H1 (cell line): ENCODE results near the gene CCR1. TPM values are rescaled to one million over a fixed set of nuclear protein-coding genes. Genes with fewer than 3 reads are reported as not detected.
A peak's percentile ranks its signal among the peaks of the same experiment; 100 is the strongest.

Source experiments
- CTCF ChIA-PET: fragments of 300-600 bp; sonication (Branson Sonifier 250); formaldehyde crosslinking; loops from one replicate; lab custom pipeline; 2021; ENCODE audit not compliant: partially characterized antibody; lab: Charles Lee
- POLR2A ChIA-PET: fragments of 300-600 bp; sonication (Branson Sonifier 250); formaldehyde crosslinking; loops from one replicate; lab custom pipeline; 2021; ENCODE audit warnings: inconsistent platforms; ENCODE audit not compliant: partially characterized antibody; lab: Charles Lee
- DNase-seq, 2 experiments: peaks; one replicate each; pipeline versions ENCODE4 v3.0.0 to v3.0.0-alpha.2; 2010 to 2022; ENCODE audit warnings: low spot score in 2 of 2, low read depth in 1 of 2, mixed read lengths in 1 of 2
- FAIRE-seq: peaks from 2 replicates; lab custom pipeline; 2011; peaks lifted over from hg19 to GRCh38; lab: Jason Lieb, UNC
- H2AFZ ChIP-seq: 2 replicates; pipeline ENCODE4 v1.8.1; 2012; ENCODE audit warnings: low read length, inconsistent platforms
- H2AK5ac ChIP-seq: 2 replicates; pipeline ENCODE4 v1.6.1; 2013; ENCODE audit warnings: low read depth, low read length
- H2BK120ac ChIP-seq: replicated peaks from 2 replicates; pipeline ENCODE3; 2013; ENCODE audit warnings: low read depth, low read length, inconsistent platforms
- H2BK12ac ChIP-seq: 2 replicates; pipeline ENCODE4 v1.6.1; 2013; ENCODE audit warnings: low read depth, low read length
- H2BK15ac ChIP-seq: 2 replicates; pipeline ENCODE4 v1.6.1; 2013; ENCODE audit warnings: low read length
- H2BK20ac ChIP-seq: 2 replicates; pipeline ENCODE4 v1.6.1; 2013; ENCODE audit warnings: low read length
- H2BK5ac ChIP-seq: 2 replicates; pipeline ENCODE4 v1.6.1; 2013; ENCODE audit warnings: low read depth, low read length
- H3K14ac ChIP-seq: 2 replicates; pipeline ENCODE4 v1.6.1; 2013; ENCODE audit warnings: inconsistent platforms; ENCODE audit not compliant: insufficient read length
- H3K18ac ChIP-seq: 2 replicates; pipeline ENCODE4 v1.6.1; 2013; ENCODE audit warnings: low read length; ENCODE audit errors: extremely low read depth
- H3K23ac ChIP-seq: 2 replicates; pipeline ENCODE4 v1.6.1; 2013; ENCODE audit warnings: inconsistent platforms; ENCODE audit not compliant: insufficient read length
- H3K23me2 ChIP-seq: 2 replicates; pipeline ENCODE4 v1.6.1; 2013; ENCODE audit warnings: low read depth, low read length
- H3K27ac ChIP-seq: 2 replicates; pipeline ENCODE4 v1.6.1; 2011; ENCODE audit warnings: low read depth, low read length, inconsistent platforms
- H3K27me3 ChIP-seq, 4 experiments: replicated peaks in 1 of 4; 1 replicate in 1 of 4; 2 replicates in 3 of 4; pipeline versions ENCODE4 v1.6.1 to v1.8.1; 2011 to 2013; ENCODE audit warnings: low read length in 3 of 4, mild to moderate bottlenecking in 3 of 4, inconsistent platforms in 2 of 4, mixed read lengths in 2 of 4, moderate library complexity in 1 of 4; ENCODE audit not compliant: control insufficient read depth in 3 of 4, insufficient read depth in 3 of 4; ENCODE audit errors: extremely low read depth in 1 of 4
- H3K36me3 ChIP-seq, 4 experiments: 2 replicates each; pipeline versions ENCODE4 v1.6.1 to v1.8.1; 2011 to 2013; ENCODE audit warnings: mild to moderate bottlenecking in 4 of 4, low read length in 3 of 4, moderate library complexity in 2 of 4, control low read depth in 1 of 4, inconsistent platforms in 1 of 4; ENCODE audit not compliant: insufficient read depth in 4 of 4, control insufficient read depth in 2 of 4
- H3K4ac ChIP-seq: replicated peaks from 2 replicates; pipeline ENCODE3; 2013; ENCODE audit warnings: low read length, low read depth, mixed read lengths, inconsistent platforms; ENCODE audit not compliant: insufficient read length
- H3K4me1 ChIP-seq, 4 experiments: replicated peaks in 1 of 4; 1 replicate in 1 of 4; 2 replicates in 3 of 4; pipeline versions ENCODE4 v1.6.1 to v1.8.1; 2011 to 2013; ENCODE audit warnings: low read length in 3 of 4, inconsistent platforms in 2 of 4, mixed read lengths in 1 of 4; ENCODE audit not compliant: insufficient read depth in 4 of 4, control insufficient read depth in 3 of 4
- H3K4me2 ChIP-seq, 2 experiments: 2 replicates each; pipeline versions ENCODE4 v1.6.1 to v1.8.1; 2011 to 2013; ENCODE audit warnings: low read depth in 2 of 2, low read length in 2 of 2, control low read depth in 1 of 2, inconsistent platforms in 1 of 2, mild to moderate bottlenecking in 1 of 2; ENCODE audit not compliant: insufficient read depth in 1 of 2
- H3K4me3 ChIP-seq, 4 experiments: fragments of 200-600, 300-600 bp in 1 of 4; sonication (generic), shearing (Covaris generic), sonication (Bioruptor Twin) in 1 of 4; 2 replicates each; pipeline versions ENCODE4 v1.5.1 to v1.8.1; 2011 to 2016; ENCODE audit warnings: low read length in 4 of 4, low read depth in 3 of 4, control low read depth in 2 of 4, inconsistent platforms in 2 of 4, mild to moderate bottlenecking in 2 of 4, mixed read lengths in 1 of 4, moderate library complexity in 1 of 4; ENCODE audit not compliant: insufficient read depth in 2 of 4; ENCODE audit errors: extremely low read depth in 1 of 4
- H3K56ac ChIP-seq: replicated peaks from 2 replicates; pipeline ENCODE3; 2013; ENCODE audit warnings: low read depth, mild to moderate bottlenecking, mixed read lengths, low read length, inconsistent platforms; ENCODE audit not compliant: insufficient read length
- H3K79me1 ChIP-seq: 2 replicates; pipeline ENCODE4 v1.6.1; 2013; ENCODE audit warnings: low read depth, low read length, control low read depth
- H3K79me2 ChIP-seq, 2 experiments: 2 replicates each; pipeline versions ENCODE4 v1.6.1 to v1.8.1; 2012 to 2013; ENCODE audit warnings: low read length in 2 of 2, mild to moderate bottlenecking in 2 of 2, inconsistent platforms in 1 of 2; ENCODE audit not compliant: insufficient read depth in 2 of 2, control insufficient read depth in 1 of 2
- H3K9ac ChIP-seq, 4 experiments: replicated peaks in 1 of 4; 1 replicate in 1 of 4; 2 replicates in 3 of 4; pipeline versions ENCODE4 v1.6.1 to v1.8.1; 2011 to 2013; ENCODE audit warnings: low read depth in 3 of 4, low read length in 3 of 4, control low read depth in 2 of 4, mild to moderate bottlenecking in 2 of 4, moderate library complexity in 2 of 4, inconsistent platforms in 1 of 4; ENCODE audit errors: extremely low read depth in 1 of 4
- H3K9me3 ChIP-seq, 2 experiments: 2 replicates each; pipeline versions ENCODE4 v1.6.1 to v1.8.1; 2012 to 2013; ENCODE audit warnings: mild to moderate bottlenecking in 2 of 2, moderate library complexity in 2 of 2, control low read depth in 1 of 2, inconsistent platforms in 1 of 2, low read depth in 1 of 2, low read length in 1 of 2, mixed read lengths in 1 of 2; ENCODE audit not compliant: insufficient read depth in 2 of 2
- H4K20me1 ChIP-seq, 2 experiments: replicated peaks in 1 of 2; 2 replicates each; pipeline versions ENCODE3 to v1.8.1; 2011 to 2013; ENCODE audit warnings: inconsistent platforms in 2 of 2, low read length in 2 of 2, mild to moderate bottlenecking in 1 of 2; ENCODE audit not compliant: insufficient read depth in 2 of 2, control insufficient read depth in 1 of 2
- H4K5ac ChIP-seq: 2 replicates; pipeline ENCODE4 v1.6.1; 2013; ENCODE audit warnings: low read length, low read depth, mixed read lengths, inconsistent platforms; ENCODE audit not compliant: insufficient read length
- H4K8ac ChIP-seq: 2 replicates; pipeline ENCODE4 v1.8.0; 2013; ENCODE audit warnings: mild to moderate bottlenecking, moderate library complexity, low read length, inconsistent platforms; ENCODE audit not compliant: insufficient read depth; ENCODE audit errors: extremely low read depth
- H4K91ac ChIP-seq: replicated peaks from 2 replicates; pipeline ENCODE3; 2013; ENCODE audit warnings: low read length, mixed read lengths, inconsistent platforms; ENCODE audit not compliant: insufficient read length
- NANOG ChIP-seq: IDR thresholded peaks from 2 replicates; pipeline ENCODE4 v1.6.1; 2011; ENCODE audit warnings: low read length, low read depth, mild to moderate bottlenecking, inconsistent platforms; ENCODE audit not compliant: insufficient read depth, poor library complexity, severe bottlenecking
- RAD21 ChIP-seq, 2 experiments: IDR thresholded peaks in 1 of 2; conservative IDR thresholded peaks in 1 of 2; 2 replicates each; pipeline ENCODE4 v1.6.1; 2011; ENCODE audit warnings: low read depth in 2 of 2, low read length in 2 of 2, improper control_type of control experiment in 1 of 2, inconsistent platforms in 1 of 2, mild to moderate bottlenecking in 1 of 2, moderate library complexity in 1 of 2
- TBP ChIP-seq: IDR thresholded peaks from 2 replicates; pipeline ENCODE4 v1.6.1; 2011; ENCODE audit warnings: low read depth, low read length, improper control_type of control experiment
- WGBS, 2 experiments: shearing (Covaris generic) in 1 of 2; methylation state at CpG; one replicate each; pipeline versions ENCODE4 v1.1.6 to v1.1.7; 2013 to 2015; ENCODE audit warnings: low lambda C conversion rate in 2 of 2, mixed read lengths in 2 of 2, inconsistent platforms in 1 of 2, low coverage in 1 of 2, missing lambda C conversion rate in 1 of 2; ENCODE audit not compliant: insufficient replicate concordance in 2 of 2, insufficient coverage in 1 of 2, insufficient read length in 1 of 2; ENCODE audit errors: extremely low coverage in 1 of 2, missing lambda C conversion rate in 1 of 2; 5-methylcytosine and 5-hydroxymethylcytosine counted together
- polyA plus RNA-seq, 7 experiments: library from polyadenylated mRNA; depleted of rRNA in 3 of 7; stranded (reverse) in 5 of 7; unstranded in 2 of 7; fragments of >200 nt in 5 of 7; fragments of 200-250 nt in 2 of 7; gene quantifications; 1 replicate in 5 of 7; 2 replicates in 1 of 7; 4 replicates in 1 of 7; pipeline versions ENCODE4 v1.2.1 to v1.2.3, GENCODE V29; 2011 to 2013; ENCODE audit warnings: missing spikeins in 2 of 7, mixed read lengths in 2 of 7
- total RNA-seq: library from RNA; stranded (reverse); fragmentation: NEBNext Ultra II Directional; extraction: Animal tissue kit (Norgen Biotek cat#: 25700); gene quantifications from 2 replicates; pipeline ENCODE4 v1.2.1, GENCODE V29; 2021
- TF ChIP-seq, protein P1 (sequence below), 3 experiments: IDR thresholded peaks; 1 replicate in 2 of 3; 2 replicates in 1 of 3; pipeline versions ENCODE4 v1.5.1 to v1.6.1; 2011; ENCODE audit warnings: low read length in 3 of 3, mild to moderate bottlenecking in 3 of 3, inconsistent platforms in 2 of 3, low read depth in 1 of 3, moderate library complexity in 1 of 3; ENCODE audit not compliant: insufficient read depth in 1 of 3; ENCODE audit errors: control extremely low read depth in 1 of 3

CCR1 gene
- total and polyA plus RNA-seq, 2 of the 8 experiments (the other 6 are each of a cell fraction or from before 2014, with no cell fraction given) = not detected

- no peak overlapping the region for H3K27ac ChIP-seq
- H3K36me3 ChIP-seq = no peaks in the 10 kb centered on the region
- no peak overlapping the region for H2BK12ac ChIP-seq
- no peak overlapping the region for H4K8ac ChIP-seq
- no peaks in the 10 kb centered on the region for H3K9me3 ChIP-seq
- DNase-seq (no peak), FAIRE-seq (no peak)
- H4K91ac ChIP-seq = no peak overlapping the region
- no peaks in the 10 kb centered on the region; a peak in 1 of 7 replicates for H3K27me3 ChIP-seq
- H3K79me2 ChIP-seq = no peaks in the 10 kb centered on the region
- no peak overlapping the region for H2AFZ ChIP-seq
- no peak overlapping the region for H2AK5ac ChIP-seq
- no peak overlapping the region for H2BK15ac ChIP-seq
- WGBS, 2 experiments = 89% methylated on average over 5 of the region's 5 CpGs; no CpG with 5 or more reads in 1 of the 2 experiments
- H3K14ac ChIP-seq = no peak overlapping the region
- no peak overlapping the region for H3K4ac ChIP-seq
- no peak overlapping the region for H2BK20ac ChIP-seq
- no peaks in the 10 kb centered on the region; the same call in 1 of the 2 replicates for H3K23me2 ChIP-seq
- no peak overlapping the region for H3K9ac ChIP-seq
- no peak overlapping the region for H2BK120ac ChIP-seq
- no peak overlapping the region for H3K56ac ChIP-seq
- no peak overlapping the region for H3K23ac ChIP-seq
- no peaks in the 10 kb centered on the region for H3K79me1 ChIP-seq
- H4K20me1 ChIP-seq = no peaks in the 10 kb centered on the region
- H4K5ac ChIP-seq = no peak overlapping the region
- no peak overlapping the region for H3K18ac ChIP-seq
- H3K4me1 ChIP-seq = no peaks in the 10 kb centered on the region
- ChIA-PET POLR2A (no interaction called here), CTCF (interaction anchor here (0.8 to 1.3 kb wide), 2 partner anchors 18 to 96 kb away, joined by 3 read pairs; no protein-coding TSS in a partner anchor)
- no peak for TF ChIP-seq TBP
- TF ChIP-seq, protein P1, sequence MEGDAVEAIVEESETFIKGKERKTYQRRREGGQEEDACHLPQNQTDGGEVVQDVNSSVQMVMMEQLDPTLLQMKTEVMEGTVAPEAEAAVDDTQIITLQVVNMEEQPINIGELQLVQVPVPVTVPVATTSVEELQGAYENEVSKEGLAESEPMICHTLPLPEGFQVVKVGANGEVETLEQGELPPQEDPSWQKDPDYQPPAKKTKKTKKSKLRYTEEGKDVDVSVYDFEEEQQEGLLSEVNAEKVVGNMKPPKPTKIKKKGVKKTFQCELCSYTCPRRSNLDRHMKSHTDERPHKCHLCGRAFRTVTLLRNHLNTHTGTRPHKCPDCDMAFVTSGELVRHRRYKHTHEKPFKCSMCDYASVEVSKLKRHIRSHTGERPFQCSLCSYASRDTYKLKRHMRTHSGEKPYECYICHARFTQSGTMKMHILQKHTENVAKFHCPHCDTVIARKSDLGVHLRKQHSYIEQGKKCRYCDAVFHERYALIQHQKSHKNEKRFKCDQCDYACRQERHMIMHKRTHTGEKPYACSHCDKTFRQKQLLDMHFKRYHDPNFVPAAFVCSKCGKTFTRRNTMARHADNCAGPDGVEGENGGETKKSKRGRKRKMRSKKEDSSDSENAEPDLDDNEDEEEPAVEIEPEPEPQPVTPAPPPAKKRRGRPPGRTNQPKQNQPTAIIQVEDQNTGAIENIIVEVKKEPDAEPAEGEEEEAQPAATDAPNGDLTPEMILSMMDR (IDR thresholded peaks at IDR 0.05; ENCODE audit: control extremely low read depth in 1 of 3, insufficient read depth in 1 of 3, low read depth in 1 of 3, low read length in 3 of 3) = peak in 1 of 3 experiments; percentile 11; a peak in 1 of 4 replicates
- TF ChIP-seq RAD21 (IDR thresholded peaks at IDR 0.05 in 1 of 2, conservative IDR thresholded peaks at IDR 0.05 in 1 of 2; ENCODE audit: low read depth in 2 of 2, low read length in 2 of 2) = 0 out of 4 replicates have a peak, but pooled peaks of 1 of the 2 experiments have one; percentile 3
- no peak for TF ChIP-seq NANOG
- H3K4me2 ChIP-seq = no peak overlapping the region
- H3K4me3 ChIP-seq = no peak overlapping the region
- no peak overlapping the region for H2BK5ac ChIP-seq
Measured at GRCh38 chr3:46183330-46183729, 24.8 kb downstream of the CCR1 start.
